K562 (cell line): ENCODE results near the gene AFG1L. TPM values are rescaled to one million over a fixed set of nuclear protein-coding genes. Genes with fewer than 3 reads are reported as not detected.
A peak's percentile ranks its signal among the peaks of the same experiment; 100 is the strongest.

Experiments used
- ATF1 ChIP-seq, 2 experiments: fragments of 450-650 bp in 1 of 2; IDR thresholded peaks; 2 replicates each; pipeline ENCODE4 v1.6.1; 2016; ENCODE audit warnings: missing compliant biosample characterization in 1 of 2, missing genetic modification characterization in 1 of 2
- ATF7 ChIP-seq: fragments of 450-650 bp; IDR thresholded peaks from 2 replicates; pipeline ENCODE4 v1.7.1; 2014; ENCODE audit warnings: mild to moderate bottlenecking, moderate library complexity
- CBFA2T3 ChIP-seq: fragments of 450-650 bp; IDR thresholded peaks from 2 replicates; pipeline ENCODE4 v1.6.1; 2017
- CUX1 ChIP-seq: fragments of 200-800 bp; sonication (Bioruptor generic); IDR thresholded peaks from 2 replicates; pipeline ENCODE4 v1.6.1; 2016; ENCODE audit warnings: missing genetic modification characterization, missing compliant biosample characterization
- FOXO4 ChIP-seq: fragments of 450-650 bp; formaldehyde crosslinking; IDR thresholded peaks from 2 replicates; pipeline ENCODE4 v1.4.0; 2020; ENCODE audit warnings: mild to moderate bottlenecking, moderate library complexity
- GABPA ChIP-seq: fragments of 200-800 bp; sonication (Bioruptor generic); conservative IDR thresholded peaks from 2 replicates; pipeline ENCODE4 v1.6.1; 2016; ENCODE audit warnings: low read depth, missing genetic modification characterization, missing compliant biosample characterization
- JUN ChIP-seq, 2 experiments: sonication (generic) in 1 of 2; formaldehyde crosslinking in 1 of 2; IDR thresholded peaks; 2 replicates each; pipeline versions ENCODE4 v1.6.1 to v1.8.0; 2012 to 2022; ENCODE audit warnings: borderline replicate concordance in 2 of 2, mild to moderate bottlenecking in 2 of 2, improper control_type of control experiment in 1 of 2, low read depth in 1 of 2, low read length in 1 of 2, missing genetic modification reagents in 1 of 2
- KLF1 ChIP-seq: fragments of 450-650 bp; IDR thresholded peaks from 2 replicates; pipeline ENCODE4 v1.6.1; 2016; ENCODE audit warnings: missing genetic modification characterization, missing compliant biosample characterization
- MECOM ChIP-seq: fragments of 250-450 bp; sonication (Bioruptor Pico); IDR thresholded peaks from 2 replicates; pipeline ENCODE4 v1.8.0; 2022; ENCODE audit warnings: inconsistent platforms
- MTA3 ChIP-seq: fragments of 450-650 bp; formaldehyde crosslinking; IDR thresholded peaks from 2 replicates; pipeline ENCODE4 v1.6.1; 2017; ENCODE audit warnings: mild to moderate bottlenecking, borderline replicate concordance
- NCOR1 ChIP-seq: fragments of 450-650 bp; IDR thresholded peaks from 2 replicates; pipeline ENCODE4 v1.6.1; 2016; ENCODE audit warnings: mild to moderate bottlenecking, moderate library complexity
- PHB2 ChIP-seq: fragments of 450-650 bp; IDR thresholded peaks from 2 replicates; pipeline ENCODE4 v1.6.1; 2017; ENCODE audit warnings: low read depth
- SMAD3 ChIP-seq: fragments of 450-650 bp; formaldehyde crosslinking; conservative IDR thresholded peaks from 2 replicates; pipeline ENCODE4 v1.4.0; 2020; ENCODE audit warnings: mild to moderate bottlenecking
- SMARCE1 ChIP-seq: fragments of 450-650 bp; IDR thresholded peaks from 2 replicates; pipeline ENCODE4 v1.7.1; 2016; ENCODE audit warnings: mild to moderate bottlenecking
- SRF ChIP-seq, 2 experiments: fragments of 250-450, 450-650 bp in 1 of 2; sonication (Bioruptor Pico) in 1 of 2; sonication (generic) in 1 of 2; formaldehyde crosslinking; IDR thresholded peaks; 2 replicates each; pipeline versions ENCODE4 v1.5.0 to v1.5.1; 2020 to 2022; ENCODE audit warnings: mild to moderate bottlenecking in 1 of 2, missing genetic modification reagents in 1 of 2
- SRSF9 ChIP-seq: fragments of 200-400 bp; formaldehyde crosslinking; IDR thresholded peaks from 2 replicates; pipeline ENCODE4 v1.6.1; 2017; ENCODE audit warnings: low read depth, low read length, borderline replicate concordance
- STAG1 ChIP-seq: sonication (generic); formaldehyde crosslinking; IDR thresholded peaks from 2 replicates; pipeline ENCODE4 v1.5.0; 2020; ENCODE audit warnings: missing genetic modification reagents, borderline replicate concordance
- TFAP4 ChIP-seq: sonication (generic); formaldehyde crosslinking; IDR thresholded peaks from 2 replicates; pipeline ENCODE4 v1.8.0; 2022; ENCODE audit warnings: missing genetic modification reagents, mild to moderate bottlenecking, moderate library complexity, borderline replicate concordance
- ZNF134 ChIP-seq: fragments of 250-450 bp; sonication (Bioruptor Pico); conservative IDR thresholded peaks from 2 replicates; pipeline ENCODE4 v1.4.0; 2020
- ZNF184 ChIP-seq: sonication (generic); formaldehyde crosslinking; IDR thresholded peaks from 2 replicates; pipeline ENCODE4 v1.5.0; 2020; ENCODE audit warnings: missing genetic modification reagents
- ZNF445 ChIP-seq: fragments of 250-450 bp; sonication (Bioruptor Pico); IDR thresholded peaks from 2 replicates; pipeline ENCODE4 v1.4.0; 2020; ENCODE audit warnings: low read depth, mild to moderate bottlenecking, moderate library complexity
- ZNF785 ChIP-seq: fragments of 250-450 bp; sonication (Bioruptor Pico); IDR thresholded peaks from 2 replicates; pipeline ENCODE4 v1.4.0; 2020; ENCODE audit warnings: mild to moderate bottlenecking
- polyA plus RNA-seq, 8 experiments: library from polyadenylated mRNA; depleted of rRNA in 4 of 8; stranded (reverse) in 5 of 8; unstranded in 3 of 8; fragments of >200 nt; fragmentation: Nextera tagmentation in 2 of 8; fragmentation: Illumina TruSeq in 1 of 8; extraction: Ambion mirVana in 2 of 8; extraction: Trizol in 1 of 8; gene quantifications; 2 replicates each; pipeline versions ENCODE4 v1.2.1 to v1.2.3, GENCODE V29; 2011 to 2014; ENCODE audit warnings: inconsistent platforms in 1 of 8, missing spikeins in 1 of 8
- total RNA-seq, 7 experiments: library from RNA; depleted of rRNA in 6 of 7; stranded (reverse); fragments of >200 nt in 6 of 7; fragmentation: Illumina TruSeq in 2 of 7; extraction: Trizol in 2 of 7; gene quantifications; 2 replicates each; pipeline versions ENCODE4 v1.2.1 to v1.2.3, GENCODE V29; 2011 to 2021; ENCODE audit warnings: low replicate concordance in 1 of 7

Gene AFG1L
- total and polyA plus RNA-seq, 9 of the 15 experiments (the other 6 are each of a cell fraction or from before 2014, with no cell fraction given) = 2.2 to 15.5 (median 5.8) TPM

GRCh38 chr6:108260809-108261569 lies 33.9 kb upstream of the AFG1L start, which contains the start of gene SNX3 (continued):
- TF ChIP-seq TFAP4 = peak; percentile 76
- no peak for TF ChIP-seq ZNF184 (CRISPR knock-in tag)
- TF ChIP-seq STAG1 (CRISPR knock-in tag) = peak; percentile 38; the same call in 1 of the 2 replicates
- no peak for TF ChIP-seq FOXO4 (CRISPR knock-in tag)
- TF ChIP-seq MECOM (CRISPR knock-in tag) = no peak
- TF ChIP-seq SMARCE1 = peak; percentile 67
- no peak for TF ChIP-seq SMAD3
- peak; percentile 86 for TF ChIP-seq ATF7
- TF ChIP-seq SRF (CRISPR knock-in tag; IDR thresholded peaks at IDR 0.05) = no peak
- TF ChIP-seq KLF1 = peak; percentile 69; the same call in 1 of the 2 replicates
- TF ChIP-seq MTA3 = peak; percentile 76; the same call in 1 of the 2 replicates
- TF ChIP-seq CUX1 (CRISPR knock-in tag) = no peak; the same call in 1 of the 2 replicates
- TF ChIP-seq CBFA2T3 = no peak
- peak; percentile 96 for TF ChIP-seq GABPA (tag)
- no peak for TF ChIP-seq ZNF445
- TF ChIP-seq ZNF785 (CRISPR knock-in tag) = no peak
- no peak for TF ChIP-seq SRSF9
- TF ChIP-seq JUN (IDR thresholded peaks at IDR 0.05; ENCODE audit: borderline replicate concordance, low read depth, low read length) = no peak
- no peak; the same call in 1 of the 2 replicates for TF ChIP-seq JUN (CRISPR knock-in tag; IDR thresholded peaks at IDR 0.05; ENCODE audit: borderline replicate concordance)
- no peak for TF ChIP-seq ATF1 (CRISPR knock-in tag; IDR thresholded peaks at IDR 0.05)
- peak; percentile 79 for TF ChIP-seq ATF1 (tag; IDR thresholded peaks at IDR 0.05)
- no peak for TF ChIP-seq NCOR1
- TF ChIP-seq ZNF134 (CRISPR knock-in tag) = no peak; the same call in 1 of the 2 replicates
- TF ChIP-seq PHB2 = no peak
